Upper lobe of left lung (tissue), 4 donors: ENCODE data around the gene FAM13A.

Source experiments
- EP300 ChIP-seq, 4 donors: sonication (generic); formaldehyde crosslinking; IDR thresholded peaks; one replicate each; pipeline ENCODE4 v1.5.1; 2017; ENCODE audit warnings: antibody characterized with exemption in 4 of 4, control low read depth in 2 of 4
- POLR2A ChIP-seq, 4 donors: fragments of 450-650 bp; IDR thresholded peaks; one replicate each; pipeline ENCODE4 v1.5.1; 2016 to 2017; ENCODE audit warnings: antibody characterized with exemption in 4 of 4, mild to moderate bottlenecking in 2 of 4
- POLR2AphosphoS5 ChIP-seq, 2 donors: sonication (generic); formaldehyde crosslinking; IDR thresholded peaks; one replicate each; pipeline ENCODE4 v1.5.1; 2017; ENCODE audit warnings: antibody characterized with exemption in 2 of 2
- TF ChIP-seq, protein P1 (sequence below), 6 experiments: fragments of 450-650 bp in 4 of 6; fragments of 200-600 bp in 2 of 6; sonication (generic) in 2 of 6; IDR thresholded peaks; one replicate each; pipeline ENCODE4 v1.5.1; 2016 to 2019; ENCODE audit warnings: antibody characterized with exemption in 6 of 6

DNA sequence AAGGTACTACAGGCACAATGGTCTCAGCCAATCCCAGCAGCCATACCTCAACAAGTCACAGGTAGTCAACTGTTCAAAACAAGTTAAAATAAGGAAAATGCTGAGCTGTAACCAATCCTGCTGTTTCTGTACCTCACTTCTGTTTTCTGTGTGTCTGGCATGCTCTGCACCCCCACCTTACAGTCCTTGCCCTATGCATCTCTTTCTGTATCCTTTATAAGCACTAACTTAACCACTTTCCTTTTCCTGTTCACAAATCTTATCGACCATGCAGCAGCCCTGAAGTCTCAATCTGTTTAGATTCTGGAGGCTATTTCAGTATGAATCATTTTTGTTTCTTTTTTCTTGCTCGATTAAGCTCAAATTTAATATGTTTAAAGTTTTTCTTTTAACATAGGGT, 12.5 kb upstream of the FAM13A start:
- TF ChIP-seq POLR2AphosphoS5 (IDR thresholded peaks at IDR 0.05) (no peak), POLR2A (IDR thresholded peaks at IDR 0.05) (no peak), EP300 (IDR thresholded peaks at IDR 0.05) (no peak)
- TF ChIP-seq, protein P1, sequence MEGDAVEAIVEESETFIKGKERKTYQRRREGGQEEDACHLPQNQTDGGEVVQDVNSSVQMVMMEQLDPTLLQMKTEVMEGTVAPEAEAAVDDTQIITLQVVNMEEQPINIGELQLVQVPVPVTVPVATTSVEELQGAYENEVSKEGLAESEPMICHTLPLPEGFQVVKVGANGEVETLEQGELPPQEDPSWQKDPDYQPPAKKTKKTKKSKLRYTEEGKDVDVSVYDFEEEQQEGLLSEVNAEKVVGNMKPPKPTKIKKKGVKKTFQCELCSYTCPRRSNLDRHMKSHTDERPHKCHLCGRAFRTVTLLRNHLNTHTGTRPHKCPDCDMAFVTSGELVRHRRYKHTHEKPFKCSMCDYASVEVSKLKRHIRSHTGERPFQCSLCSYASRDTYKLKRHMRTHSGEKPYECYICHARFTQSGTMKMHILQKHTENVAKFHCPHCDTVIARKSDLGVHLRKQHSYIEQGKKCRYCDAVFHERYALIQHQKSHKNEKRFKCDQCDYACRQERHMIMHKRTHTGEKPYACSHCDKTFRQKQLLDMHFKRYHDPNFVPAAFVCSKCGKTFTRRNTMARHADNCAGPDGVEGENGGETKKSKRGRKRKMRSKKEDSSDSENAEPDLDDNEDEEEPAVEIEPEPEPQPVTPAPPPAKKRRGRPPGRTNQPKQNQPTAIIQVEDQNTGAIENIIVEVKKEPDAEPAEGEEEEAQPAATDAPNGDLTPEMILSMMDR (IDR thresholded peaks at IDR 0.05), result no peak
